BLaER1 (cell line): ENCODE data around the gene ZNF609.

Experiments
- H3K27ac ChIP-seq: shearing (Covaris generic); formaldehyde crosslinking; 2 replicates; pipeline ENCODE4 v1.8.1; 2022
- H3K27me3 ChIP-seq: shearing (Covaris generic); formaldehyde crosslinking; 2 replicates; pipeline ENCODE4 v1.8.1; 2022
- H3K36me3 ChIP-seq: shearing (Covaris generic); formaldehyde crosslinking; 2 replicates; pipeline ENCODE4 v1.8.1; 2022
- H3K4me1 ChIP-seq: shearing (Covaris generic); formaldehyde crosslinking; 2 replicates; pipeline ENCODE4 v1.8.1; 2022
- H3K4me2 ChIP-seq: shearing (Covaris generic); formaldehyde crosslinking; 2 replicates; pipeline ENCODE4 v1.8.1; 2022
- H3K4me3 ChIP-seq: shearing (Covaris generic); formaldehyde crosslinking; 2 replicates; pipeline ENCODE4 v1.8.1; 2022
- H3K9ac ChIP-seq: shearing (Covaris generic); formaldehyde crosslinking; 2 replicates; pipeline ENCODE4 v1.8.1; 2022
- H3K9me3 ChIP-seq: shearing (Covaris generic); formaldehyde crosslinking; 2 replicates; pipeline ENCODE4 v1.8.1; 2022
- H4K20me1 ChIP-seq: shearing (Covaris generic); formaldehyde crosslinking; 2 replicates; pipeline ENCODE4 v1.8.1; 2022
- Cebpa-rat ChIP-seq: shearing (Covaris generic); IDR thresholded peaks from 2 replicates; pipeline ENCODE4 v1.8.1; 2022

ZNF609 gene

DNA sequence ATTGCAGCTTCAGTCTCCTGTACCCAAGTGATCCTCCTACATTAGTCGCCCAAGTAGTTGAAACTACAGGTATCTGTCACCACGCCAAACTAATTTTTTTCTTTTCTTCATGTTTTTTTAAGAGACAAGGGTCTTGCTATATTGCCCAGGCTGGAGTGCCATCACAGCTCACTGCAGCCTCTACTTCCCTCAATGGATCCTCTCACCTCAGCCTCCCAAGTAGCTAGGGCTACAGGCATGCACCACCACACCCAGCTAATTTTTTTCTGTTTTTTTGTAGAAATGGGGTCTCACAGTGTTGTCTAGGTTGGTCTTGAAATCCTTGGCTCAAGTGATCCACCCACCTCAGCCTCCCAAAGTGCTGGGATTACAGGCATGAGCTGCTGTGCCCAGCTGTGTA lies 89.5 kb downstream of the ZNF609 start:
- Histone ChIP-seq H3K27ac (no peak overlapping the region), H4K20me1 (peaks cover 100% of the 10 kb centered on the region)

GRCh38 chr15:64552281-64552948 lies 92.0 kb downstream of the ZNF609 start:
- Histone ChIP-seq H3K27me3 (no peaks in the 10 kb centered on the region), H3K4me1 (0 out of 2 replicates have a peak, but pooled peaks cover 6% of the 10 kb centered on the region), H3K27ac (no peak overlapping the region), H3K4me3 (no peak overlapping the region), H3K4me2 (no peak overlapping the region), H3K36me3 (peaks cover 25% of the 10 kb centered on the region), H4K20me1 (peaks cover 99% of the 10 kb centered on the region), H3K9me3 (no peaks in the 10 kb centered on the region), H3K9ac (no peak overlapping the region)
- no peak for TF ChIP-seq Cebpa-rat

More for the DNA sequence above, 89.5 kb downstream of the ZNF609 start:
- Histone ChIP-seq H3K36me3 (peaks cover 26% of the 10 kb centered on the region), H3K27me3 (no peaks in the 10 kb centered on the region), H3K4me1 (0 out of 2 replicates have a peak, but pooled peaks cover 6% of the 10 kb centered on the region), H3K9me3 (no peaks in the 10 kb centered on the region), H3K4me2 (no peak overlapping the region), H3K4me3 (no peak overlapping the region), H3K9ac (no peak overlapping the region)
- TF ChIP-seq Cebpa-rat: no peak

DNA sequence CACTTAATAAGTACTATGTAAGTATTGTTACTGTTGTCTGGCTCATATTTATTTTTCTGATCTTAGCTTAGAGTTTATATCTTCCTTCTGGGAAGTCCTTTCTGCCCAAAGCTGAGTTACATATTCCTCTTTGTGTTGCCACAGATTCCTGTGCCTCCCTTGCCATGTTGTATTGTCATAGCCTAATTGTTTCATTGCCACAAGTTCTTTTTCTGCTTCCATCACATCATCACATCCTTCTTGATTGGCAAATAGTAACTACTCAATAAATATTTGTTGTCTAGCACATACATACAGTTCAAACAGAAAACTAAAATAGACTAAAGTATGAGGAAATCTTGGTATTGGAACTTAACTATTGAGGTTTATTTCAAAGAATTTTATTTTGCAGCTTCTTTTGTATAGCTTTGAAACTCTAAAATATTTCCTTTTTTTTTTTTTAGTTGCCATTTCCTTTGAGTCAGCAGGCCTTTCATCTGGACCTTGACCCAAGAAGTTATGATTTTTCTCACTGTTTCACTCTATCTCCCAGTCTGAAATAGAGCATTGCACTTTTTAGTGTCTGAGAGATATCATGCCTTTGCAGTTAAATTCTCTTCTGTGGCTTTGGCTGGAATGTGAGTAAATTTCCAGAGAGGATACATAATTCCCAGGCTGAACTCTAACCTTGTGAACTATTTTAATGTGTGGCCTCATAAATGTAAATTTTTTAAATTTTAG lies 98.2 kb downstream of the ZNF609 start:
- H4K20me1 ChIP-seq: peaks cover 96% of the 10 kb centered on the region
- no peak overlapping the region for H3K4me2 ChIP-seq
- H3K9me3 ChIP-seq: no peaks in the 10 kb centered on the region
- no peaks in the 10 kb centered on the region for H3K4me1 ChIP-seq
- H3K27me3 ChIP-seq: no peaks in the 10 kb centered on the region
- no peak overlapping the region for H3K27ac ChIP-seq
- H3K4me3 ChIP-seq: no peak overlapping the region
- peaks cover 36% of the 10 kb centered on the region for H3K36me3 ChIP-seq
- no peak overlapping the region for H3K9ac ChIP-seq
- no peak for TF ChIP-seq Cebpa-rat

- Histone ChIP-seq H3K36me3 (peaks cover 41% of the 10 kb centered on the region), H3K27ac (no peak overlapping the region), H3K27me3 (no peaks in the 10 kb centered on the region), H4K20me1 (peaks cover 92% of the 10 kb centered on the region), H3K9ac (no peak overlapping the region), H3K4me3 (no peak overlapping the region), H3K4me1 (no peaks in the 10 kb centered on the region), H3K4me2 (no peak overlapping the region), H3K9me3 (no peaks in the 10 kb centered on the region)
- TF ChIP-seq Cebpa-rat: no peak
Measured at GRCh38 chr15:64559243-64559642, 98.9 kb downstream of the ZNF609 start.

DNA sequence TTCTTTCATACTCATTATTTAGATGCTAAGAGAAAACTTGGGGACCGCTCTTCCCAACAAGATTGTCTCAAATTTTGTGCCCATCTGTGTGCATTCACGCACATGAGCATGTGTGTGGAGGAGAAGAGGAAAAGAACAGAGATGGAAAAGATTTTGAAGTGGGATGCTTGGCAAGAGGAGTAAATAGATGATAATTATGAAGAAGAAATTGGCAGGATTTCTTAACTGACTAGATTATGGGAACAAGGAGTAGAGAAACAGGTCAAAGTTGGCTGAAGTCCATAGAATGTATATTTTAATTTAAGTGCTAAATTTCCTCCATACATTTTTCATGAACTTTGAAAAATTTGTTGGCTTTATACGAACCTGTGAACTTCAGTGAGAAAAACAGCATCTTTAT lies 100.1 kb downstream of the ZNF609 start:
- Histone ChIP-seq H3K27ac (no peak overlapping the region), H3K4me2 (no peak overlapping the region), H3K4me3 (no peak overlapping the region), H3K27me3 (no peaks in the 10 kb centered on the region), H3K9me3 (no peaks in the 10 kb centered on the region), H3K4me1 (no peaks in the 10 kb centered on the region), H3K9ac (no peak overlapping the region), H4K20me1 (peaks cover 84% of the 10 kb centered on the region), H3K36me3 (peaks cover 36% of the 10 kb centered on the region)
- no peak for TF ChIP-seq Cebpa-rat

- H3K9me3 ChIP-seq: no peaks in the 10 kb centered on the region
- peaks cover 40% of the 10 kb centered on the region for H3K36me3 ChIP-seq
- H4K20me1 ChIP-seq: peaks cover 84% of the 10 kb centered on the region
- H3K4me3 ChIP-seq: no peak overlapping the region
- no peak overlapping the region for H3K27ac ChIP-seq
- H3K27me3 ChIP-seq: no peaks in the 10 kb centered on the region
- peaks cover 2% of the 10 kb centered on the region; the same call in 1 of the 2 replicates for H3K4me1 ChIP-seq
- no peak overlapping the region for H3K4me2 ChIP-seq
- no peak for TF ChIP-seq Cebpa-rat
- no peak overlapping the region for H3K9ac ChIP-seq
Measured at GRCh38 chr15:64560998-64561397, 100.6 kb downstream of the ZNF609 start.

- Histone ChIP-seq H3K27ac (no peak overlapping the region), H3K9me3 (no peaks in the 10 kb centered on the region), H3K4me2 (no peak overlapping the region), H3K27me3 (no peaks in the 10 kb centered on the region), H3K9ac (no peak overlapping the region), H3K36me3 (peaks cover 49% of the 10 kb centered on the region), H4K20me1 (peaks cover 85% of the 10 kb centered on the region), H3K4me1 (peaks cover 11% of the 10 kb centered on the region; the same call in 1 of the 2 replicates), H3K4me3 (no peak overlapping the region)
- TF ChIP-seq Cebpa-rat: no peak
Measured at GRCh38 chr15:64562003-64562640, 101.7 kb downstream of the ZNF609 start.

DNA sequence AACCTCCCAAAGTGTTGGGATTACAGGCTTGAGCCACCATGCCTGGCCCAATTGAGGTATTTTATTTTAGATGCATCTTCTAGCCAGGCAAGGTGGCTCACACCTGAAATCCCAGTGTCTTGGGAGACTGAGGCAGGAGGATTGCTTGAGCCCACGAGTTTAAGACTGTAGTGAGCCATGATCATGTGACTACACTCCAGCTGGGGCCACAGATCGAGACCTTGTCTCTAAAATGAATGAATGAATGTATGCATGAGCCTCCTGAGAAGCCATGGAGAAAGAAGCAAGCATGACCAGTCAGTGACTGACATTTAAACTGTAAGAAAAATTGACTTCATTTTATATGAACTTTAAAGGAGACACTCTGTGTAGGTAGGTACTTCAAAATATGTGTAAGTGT lies 105.7 kb downstream of the ZNF609 start:
- Histone ChIP-seq H3K4me2 (no peak overlapping the region), H4K20me1 (peaks cover 84% of the 10 kb centered on the region), H3K27me3 (no peaks in the 10 kb centered on the region), H3K9me3 (no peaks in the 10 kb centered on the region), H3K27ac (no peak overlapping the region), H3K9ac (no peak overlapping the region), H3K36me3 (peaks cover 48% of the 10 kb centered on the region), H3K4me3 (no peak overlapping the region), H3K4me1 (peaks cover 11% of the 10 kb centered on the region; the same call in 1 of the 2 replicates)
- TF ChIP-seq Cebpa-rat: no peak

GRCh38 chr15:64566629-64567427 lies 106.5 kb downstream of the ZNF609 start:
- no peak for TF ChIP-seq Cebpa-rat
- peaks cover 48% of the 10 kb centered on the region for H3K36me3 ChIP-seq
- H3K4me1 ChIP-seq: peaks cover 11% of the 10 kb centered on the region; the same call in 1 of the 2 replicates
- H4K20me1 ChIP-seq: peaks cover 84% of the 10 kb centered on the region
- H3K9me3 ChIP-seq: no peaks in the 10 kb centered on the region
- H3K4me2 ChIP-seq: no peak overlapping the region
- no peaks in the 10 kb centered on the region for H3K27me3 ChIP-seq
- H3K9ac ChIP-seq: no peak overlapping the region
- H3K27ac ChIP-seq: no peak overlapping the region
- H3K4me3 ChIP-seq: no peak overlapping the region
